Tibial nerve (tissue), 4 donors: ENCODE results near the gene PNPLA2. TPM values are rescaled to one million over a fixed set of nuclear protein-coding genes. Genes with fewer than 3 reads are reported as not detected.

Source experiments
- DNase-seq, 2 donors: peaks; one replicate each; pipeline ENCODE4 v3.0.0-alpha.2; 2019; ENCODE audit warnings: low spot score in 2 of 2
- H3K27ac ChIP-seq, 4 donors: fragments of 200-600 bp; sonication (generic) in 3 of 4; one replicate each; pipeline ENCODE4 v1.5.1; 2017 to 2019; ENCODE audit warnings: mild to moderate bottlenecking in 1 of 4
- H3K27me3 ChIP-seq, 2 donors: fragments of 200-600 bp; sonication (generic) in 1 of 2; one replicate each; pipeline versions ENCODE4 v1.5.1 to v1.6.0; 2017 to 2019
- H3K36me3 ChIP-seq, 3 donors: fragments of 200-600 bp; sonication (generic); one replicate each; pipeline ENCODE4 v1.5.1; 2018 to 2019
- H3K4me1 ChIP-seq, 4 donors: fragments of 200-600 bp; sonication (generic) in 3 of 4; one replicate each; pipeline ENCODE4 v1.5.1; 2017 to 2019
- H3K4me3 ChIP-seq, 4 donors: fragments of 200-600 bp; sonication (generic) in 3 of 4; one replicate each; pipeline ENCODE4 v1.5.1; 2017 to 2019; ENCODE audit warnings: mild to moderate bottlenecking in 1 of 4, moderate library complexity in 1 of 4
- H3K9me3 ChIP-seq, 4 donors: fragments of 200-600 bp; sonication (generic) in 3 of 4; one replicate each; pipeline ENCODE4 v1.5.1; 2017 to 2019
- CTCF ChIP-seq, 5 experiments: fragments of 200-600 bp in 3 of 5; fragments of 450-650 bp in 2 of 5; sonication (generic) in 3 of 5; IDR thresholded peaks; one replicate each; pipeline ENCODE4 v1.5.1; 2016 to 2019; ENCODE audit warnings: antibody characterized with exemption in 5 of 5, mild to moderate bottlenecking in 3 of 5, moderate library complexity in 2 of 5
- EP300 ChIP-seq, 2 donors: sonication (generic); formaldehyde crosslinking; IDR thresholded peaks; one replicate each; pipeline ENCODE4 v1.6.1; 2017; ENCODE audit warnings: antibody characterized with exemption in 2 of 2, mild to moderate bottlenecking in 1 of 2
- POLR2A ChIP-seq, 2 donors: fragments of 450-650 bp; IDR thresholded peaks; one replicate each; pipeline ENCODE4 v1.6.1; 2017; ENCODE audit warnings: antibody characterized with exemption in 2 of 2, mild to moderate bottlenecking in 2 of 2, moderate library complexity in 2 of 2
- WGBS, 2 donors: methylation state at CpG; one replicate each; pipeline ENCODE4 v1.1.5; 2018; 5-methylcytosine and 5-hydroxymethylcytosine counted together
- total RNA-seq, 4 donors: library from RNA; depleted of rRNA; stranded (reverse); fragments of >200 nt; gene quantifications; one replicate each; pipeline ENCODE4 v1.1.0, GENCODE V29; 2016

The PNPLA2 gene
- total RNA-seq, 4 donors from 2014 or later, result 136 to 314 (median 187) TPM

- H3K4me3 ChIP-seq, result peak overlapping the region in 2 of 4 donors; percentile 16 to 20
- peak; percentile 61 to 62 for DNase-seq
These were observed 40.8 kb downstream of the PNPLA2 start for GRCh38 chr11:859394-860131.

GRCh38 chr11:860234-861104, 41.8 kb downstream of the PNPLA2 start:
- TF ChIP-seq EP300 (IDR thresholded peaks at IDR 0.05) (no peak), POLR2A (IDR thresholded peaks at IDR 0.05) (no peak), CTCF (IDR thresholded peaks at IDR 0.05) (no peak)
- no peak for DNase-seq
- H3K4me3 ChIP-seq, result no peak overlapping the region
- 86 to 89% methylated on average over 16 to 18 of the region's 21 CpGs for WGBS, 2 donors
- H3K9me3 ChIP-seq, result no peaks in the 10 kb centered on the region
- peak overlapping the region in 2 of 4 donors; percentile 53 to 60 for H3K27ac ChIP-seq
- peaks cover 0 to 78% (median 14%) of the 10 kb centered on the region in 4 donors for H3K4me1 ChIP-seq
- peaks cover 0 to 42% (median 0%) of the 10 kb centered on the region in 3 donors for H3K36me3 ChIP-seq
- H3K27me3 ChIP-seq, result no peaks in the 10 kb centered on the region

More at GRCh38 chr11:859394-860131, 40.8 kb downstream of the PNPLA2 start:
- Histone ChIP-seq H3K4me1 (peaks cover 0 to 87% (median 16%) of the 10 kb centered on the region in 4 donors), H3K27me3 (no peaks in the 10 kb centered on the region), H3K36me3 (peaks cover 0 to 34% (median 0%) of the 10 kb centered on the region in 3 donors), H3K27ac (peak overlapping the region in 2 of 4 donors; percentile 53 to 60), H3K9me3 (no peaks in the 10 kb centered on the region)
- peak in 1 of 2 donors; percentile 24 for TF ChIP-seq EP300 (IDR thresholded peaks at IDR 0.05)
- no peak for TF ChIP-seq CTCF (IDR thresholded peaks at IDR 0.05)
- WGBS, 2 donors, result 20 to 41% methylated on average over 22 to 23 of the region's 31 CpGs

- H3K27me3 ChIP-seq, result no peaks in the 10 kb centered on the region
- no peak for DNase-seq
- H3K36me3 ChIP-seq, result peaks cover 0 to 42% (median 0%) of the 10 kb centered on the region in 3 donors
- TF ChIP-seq POLR2A (IDR thresholded peaks at IDR 0.05), result no peak
- TF ChIP-seq CTCF (IDR thresholded peaks at IDR 0.05), result no peak
- no peak for TF ChIP-seq EP300 (IDR thresholded peaks at IDR 0.05)
- peaks cover 0 to 72% (median 14%) of the 10 kb centered on the region in 4 donors for H3K4me1 ChIP-seq
- H3K27ac ChIP-seq, result no peak overlapping the region
- 86 to 90% methylated on average over 14 of the region's 14 CpGs for WGBS, 2 donors
- H3K4me3 ChIP-seq, result no peak overlapping the region
- H3K9me3 ChIP-seq, result no peaks in the 10 kb centered on the region
These were observed 42.4 kb downstream of the PNPLA2 start for GRCh38 chr11:861105-861479.

GRCh38 chr11:862081-862661, 43.5 kb downstream of the PNPLA2 start:
- H3K4me3 ChIP-seq, result no peak overlapping the region
- no peaks in the 10 kb centered on the region for H3K9me3 ChIP-seq
- TF ChIP-seq EP300 (IDR thresholded peaks at IDR 0.05), result no peak
- TF ChIP-seq POLR2A (IDR thresholded peaks at IDR 0.05), result no peak
- TF ChIP-seq CTCF (IDR thresholded peaks at IDR 0.05), result no peak
- peaks cover 0 to 62% (median 14%) of the 10 kb centered on the region in 4 donors for H3K4me1 ChIP-seq
- H3K27ac ChIP-seq, result peak overlapping the region in 2 of 4 donors; percentile 10 to 47
- WGBS, 2 donors, result 37 to 57% methylated on average over 8 to 20 of the region's 20 CpGs
- DNase-seq, result no peak
- peaks cover 0 to 52% (median 0%) of the 10 kb centered on the region in 3 donors for H3K36me3 ChIP-seq
- H3K27me3 ChIP-seq, result no peaks in the 10 kb centered on the region
